Cardiac fibroblast (primary cell): ENCODE measurements around the gene ZAP70.

Experiments
- DNase-seq, 2 donors: peaks; one replicate each; pipeline versions ENCODE4 v3.0.0 to v3.0.0-alpha.2; 2010; ENCODE audit warnings: low read depth in 2 of 2
- H3K4me3 ChIP-seq, 2 donors: replicated peaks in 1 of 2; 1 replicate in 1 of 2; 2 replicates in 1 of 2; pipeline ENCODE4 v1.5.1; 2011; ENCODE audit warnings: low read depth in 2 of 2, low read length in 2 of 2, mild to moderate bottlenecking in 2 of 2, moderate library complexity in 1 of 2
- CTCF ChIP-seq: IDR thresholded peaks from one replicate; pipeline ENCODE4 v1.5.1; 2011; ENCODE audit warnings: low read depth, mild to moderate bottlenecking, low read length, inconsistent platforms

ZAP70 gene

GRCh38 chr2:97739020-97739892 is 25.9 kb downstream of the ZAP70 start:
- no peak overlapping the region for H3K4me3 ChIP-seq
- DNase-seq: no peak
- no peak for TF ChIP-seq CTCF

GRCh38 chr2:97739893-97740245 is 26.5 kb downstream of the ZAP70 start:
- no peak for DNase-seq
- no peak for TF ChIP-seq CTCF
- no peak overlapping the region for H3K4me3 ChIP-seq

GRCh38 chr2:97740590-97741182 is 27.3 kb downstream of the ZAP70 start:
- peak; percentile 72 for TF ChIP-seq CTCF
- peak; percentile 24 to 27 for DNase-seq

GRCh38 chr2:97741251-97741650 is 27.9 kb downstream of the ZAP70 start:
- H3K4me3 ChIP-seq: no peak overlapping the region
- no peak for TF ChIP-seq CTCF
- DNase-seq: no peak

More at GRCh38 chr2:97740590-97741182, 27.3 kb downstream of the ZAP70 start:
- no peak overlapping the region for H3K4me3 ChIP-seq

- no peak for TF ChIP-seq CTCF
- H3K4me3 ChIP-seq: no peak overlapping the region
- no peak for DNase-seq
These were observed 28.3 kb downstream of the ZAP70 start for GRCh38 chr2:97741686-97742085.

- H3K4me3 ChIP-seq: no peak overlapping the region
- TF ChIP-seq CTCF: no peak
- peak in 1 of 2 donors; percentile 42 for DNase-seq
These were observed 29.0 kb downstream of the ZAP70 start for GRCh38 chr2:97742381-97742847.
